H9 (cell line): ENCODE measurements around the gene M6PR. TPM values are rescaled to one million over a fixed set of nuclear protein-coding genes. Genes with fewer than 3 reads are reported as not detected.

ENCODE experiments used
- DNase-seq: peaks from one replicate; pipeline ENCODE4 v3.0.0-alpha.2; 2017
- H2AFZ ChIP-seq: one replicate; pipeline ENCODE4 v1.6.1; 2013; ENCODE audit warnings: mild to moderate bottlenecking, low read length, control low read depth, moderate library complexity
- H2AK5ac ChIP-seq: 2 replicates; pipeline ENCODE4 v1.6.1; 2013; ENCODE audit warnings: low read length, control low read depth, mixed read lengths; ENCODE audit not compliant: insufficient read length
- H2BK120ac ChIP-seq: one replicate; pipeline ENCODE4 v1.6.1; 2013; ENCODE audit warnings: low read depth, mild to moderate bottlenecking, low read length, control low read depth, inconsistent platforms; ENCODE audit not compliant: poor library complexity, severe bottlenecking
- H2BK12ac ChIP-seq: 2 replicates; pipeline ENCODE4 v1.6.1; 2013; ENCODE audit warnings: low read length, control low read depth, mixed read lengths, low read depth; ENCODE audit not compliant: insufficient read length
- H2BK15ac ChIP-seq: 2 replicates; pipeline ENCODE4 v1.6.1; 2013; ENCODE audit warnings: low read depth, low read length, control low read depth
- H2BK20ac ChIP-seq: one replicate; pipeline ENCODE4 v1.6.1; 2013; ENCODE audit warnings: low read depth, mild to moderate bottlenecking, low read length, control low read depth, inconsistent platforms; ENCODE audit not compliant: poor library complexity, severe bottlenecking
- H2BK5ac ChIP-seq: 2 replicates; pipeline ENCODE4 v1.6.1; 2013; ENCODE audit warnings: low read length, control low read depth, mixed read lengths; ENCODE audit not compliant: insufficient read length
- H3K14ac ChIP-seq: 2 replicates; pipeline ENCODE4 v1.6.1; 2013; ENCODE audit warnings: low read length, control low read depth; ENCODE audit not compliant: insufficient read depth
- H3K18ac ChIP-seq: 2 replicates; pipeline ENCODE4 v1.6.1; 2013; ENCODE audit warnings: low read depth, mild to moderate bottlenecking, mixed read lengths, low read length, control low read depth; ENCODE audit not compliant: insufficient read length
- H3K23ac ChIP-seq: 2 replicates; pipeline ENCODE4 v1.6.1; 2013; ENCODE audit warnings: low read length, control low read depth, mixed read lengths, low read depth; ENCODE audit not compliant: insufficient read length
- H3K23me2 ChIP-seq: 2 replicates; pipeline ENCODE4 v1.6.1; 2013; ENCODE audit warnings: low read depth, mild to moderate bottlenecking, mixed read lengths, low read length, control low read depth; ENCODE audit not compliant: insufficient read length, poor library complexity, severe bottlenecking
- H3K27ac ChIP-seq: 2 replicates; pipeline ENCODE4 v1.5.1; 2013; ENCODE audit warnings: low read length, control low read depth, mixed read lengths, low read depth; ENCODE audit not compliant: insufficient read length
- H3K27me3 ChIP-seq: 2 replicates; pipeline ENCODE4 v1.6.1; 2013; ENCODE audit warnings: low read length, control low read depth, inconsistent platforms; ENCODE audit not compliant: insufficient read depth
- H3K4ac ChIP-seq: 2 replicates; pipeline ENCODE4 v1.6.1; 2013; ENCODE audit warnings: low read depth, mild to moderate bottlenecking, control low read depth, inconsistent platforms, low read length, moderate library complexity
- H3K4me1 ChIP-seq: 2 replicates; pipeline ENCODE4 v1.6.1; 2013; ENCODE audit warnings: low read length, control low read depth, inconsistent platforms; ENCODE audit not compliant: insufficient read depth
- H3K4me2 ChIP-seq: 2 replicates; pipeline ENCODE4 v1.6.1; 2013; ENCODE audit warnings: low read length, control low read depth, mixed read lengths; ENCODE audit not compliant: insufficient read length, insufficient read depth
- H3K56ac ChIP-seq: 2 replicates; pipeline ENCODE4 v1.6.1; 2013; ENCODE audit warnings: low read depth, mild to moderate bottlenecking, mixed read lengths, low read length, control low read depth; ENCODE audit not compliant: insufficient read length
- H3K79me1 ChIP-seq: 2 replicates; pipeline ENCODE4 v1.6.1; 2013; ENCODE audit warnings: low read depth, mild to moderate bottlenecking, moderate library complexity, low read length, control low read depth, inconsistent platforms; ENCODE audit not compliant: insufficient read depth, poor library complexity, severe bottlenecking
- H3K79me2 ChIP-seq: 2 replicates; pipeline ENCODE4 v1.6.1; 2013; ENCODE audit warnings: low read length, control low read depth, inconsistent platforms; ENCODE audit not compliant: insufficient read depth
- H3K9ac ChIP-seq: 2 replicates; pipeline ENCODE4 v1.6.1; 2013; ENCODE audit warnings: low read length, control low read depth, mixed read lengths; ENCODE audit not compliant: insufficient read length; ENCODE audit errors: extremely low read depth
- H3K9me3 ChIP-seq: one replicate; pipeline ENCODE4 v1.6.1; 2013; ENCODE audit warnings: low read depth, low read length, inconsistent platforms; ENCODE audit not compliant: control insufficient read depth
- H3T11ph ChIP-seq: one replicate; pipeline ENCODE4 v1.6.1; 2013; ENCODE audit warnings: mild to moderate bottlenecking, low read length, control low read depth, inconsistent platforms
- H4K20me1 ChIP-seq: one replicate; pipeline ENCODE4 v1.6.1; 2013; ENCODE audit not compliant: control insufficient read depth, insufficient read length, insufficient read depth
- H4K5ac ChIP-seq: 2 replicates; pipeline ENCODE4 v1.6.1; 2013; ENCODE audit warnings: low read depth, mild to moderate bottlenecking, mixed read lengths, low read length, control low read depth; ENCODE audit not compliant: insufficient read length
- H4K8ac ChIP-seq: replicated peaks from 2 replicates; pipeline ENCODE4 v1.6.1; 2013; ENCODE audit warnings: low read length, control low read depth, mixed read lengths, low read depth; ENCODE audit not compliant: insufficient read length
- H4K91ac ChIP-seq: 2 replicates; pipeline ENCODE4 v1.6.1; 2013; ENCODE audit warnings: low read depth, mild to moderate bottlenecking, moderate library complexity, mixed read lengths, low read length, control low read depth; ENCODE audit not compliant: insufficient read length
- H3K27ac Mint-ChIP-seq, 3 experiments: 2 replicates in 2 of 3; 3 replicates in 1 of 3; pipeline ENCODE4 v1.8.0; 2020 to 2021; ENCODE audit warnings: mixed read lengths in 3 of 3, mild to moderate bottlenecking in 1 of 3, moderate library complexity in 1 of 3
- H3K27me3 Mint-ChIP-seq: 2 replicates; pipeline ENCODE4 v1.8.0; 2021; ENCODE audit warnings: low read depth, mild to moderate bottlenecking, moderate library complexity, mixed read lengths
- H3K36me3 Mint-ChIP-seq, 3 experiments: 2 replicates in 2 of 3; 3 replicates in 1 of 3; pipeline ENCODE4 v1.8.0; 2020 to 2021; ENCODE audit warnings: low read depth in 3 of 3, mixed read lengths in 3 of 3; ENCODE audit not compliant: insufficient read depth in 1 of 3
- H3K4me1 Mint-ChIP-seq, 2 experiments: 2 replicates each; pipeline ENCODE4 v1.8.0; 2020; ENCODE audit warnings: mixed read lengths in 2 of 2
- H3K4me3 Mint-ChIP-seq, 2 experiments: 2 replicates in 1 of 2; 3 replicates in 1 of 2; pipeline ENCODE4 v1.8.0; 2020 to 2021; ENCODE audit warnings: mild to moderate bottlenecking in 2 of 2, mixed read lengths in 2 of 2, moderate library complexity in 1 of 2
- H3K9me3 Mint-ChIP-seq, 2 experiments: 2 replicates in 1 of 2; 3 replicates in 1 of 2; pipeline ENCODE4 v1.8.0; 2020; ENCODE audit warnings: mild to moderate bottlenecking in 2 of 2, mixed read lengths in 2 of 2, moderate library complexity in 1 of 2
- CTCF ChIP-seq: fragments of 200-600 bp; sonication (generic); conservative IDR thresholded peaks from 3 replicates; pipeline ENCODE4 v1.8.0; 2021; ENCODE audit warnings: antibody characterized with exemption, mild to moderate bottlenecking
- WGBS: extraction: QIAGEN DNeasy Blood & Tissue Kit; methylation state at CpG from one replicate; pipeline ENCODE4 v1.1.7; 2013; ENCODE audit warnings: missing lambda C conversion rate, low lambda C conversion rate, mixed read lengths; ENCODE audit not compliant: insufficient read length; ENCODE audit errors: extremely low coverage; 5-methylcytosine and 5-hydroxymethylcytosine counted together
- total RNA-seq: library from RNA; stranded (reverse); gene quantifications from 2 replicates; pipeline ENCODE4 v1.2.1, GENCODE V29; 2021

M6PR gene
- total RNA-seq, 1 experiment from 2014 or later = 163 TPM

DNA sequence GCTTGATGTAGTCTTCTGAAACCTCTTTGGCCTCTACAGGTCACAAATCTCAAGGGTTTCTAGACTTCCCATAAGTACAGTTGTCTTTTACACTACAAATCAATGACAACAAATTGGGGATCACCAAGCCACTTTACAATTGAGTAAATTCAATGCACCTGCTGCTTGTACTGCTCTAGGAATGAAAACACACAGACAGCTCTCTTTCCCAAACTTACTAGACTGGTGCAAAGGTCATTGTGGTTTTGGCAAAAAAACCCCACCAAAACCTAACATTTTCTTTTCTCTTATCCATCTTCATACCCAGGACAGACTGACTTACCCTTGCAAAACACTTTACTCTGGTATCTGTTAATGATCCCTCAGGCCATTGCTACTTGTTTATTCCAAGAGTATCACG, 2.7 kb downstream of the M6PR start:
- Mint-ChIP-seq H3K27me3 (no peaks in the 10 kb centered on the region; the same call in none of the 2 replicates), H3K4me3 (peak overlapping the region; percentile 5 to 38; a peak in 2 of 5 replicates), H3K36me3 (peaks cover 5 to 53% (median 43%) of the 10 kb centered on the region in 3 experiments; a peak in 6 of 7 replicates), H3K27ac (no peak overlapping the region), H3K4me1 (peaks cover 16 to 28% of the 10 kb centered on the region in 2 experiments), H3K9me3 (no peaks in the 10 kb centered on the region; a peak in 2 of 5 replicates)
- H3T11ph ChIP-seq = no peak overlapping the region
- H2BK20ac ChIP-seq = no peak overlapping the region
- H4K8ac ChIP-seq = no peak overlapping the region
- H4K20me1 ChIP-seq = no peaks in the 10 kb centered on the region
- no peak overlapping the region for H3K9ac ChIP-seq
- H3K23me2 ChIP-seq = peaks cover 14% of the 10 kb centered on the region
- no peak overlapping the region for H2AK5ac ChIP-seq
- TF ChIP-seq CTCF = no peak
- no peak overlapping the region for H2BK5ac ChIP-seq
- H3K14ac ChIP-seq = no peak overlapping the region
- H3K79me2 ChIP-seq = peaks cover 14% of the 10 kb centered on the region
- no peak overlapping the region for H2BK120ac ChIP-seq
- no peak overlapping the region for H3K23ac ChIP-seq
- H3K9me3 ChIP-seq = no peaks in the 10 kb centered on the region
- H2BK12ac ChIP-seq = no peak overlapping the region
- H3K18ac ChIP-seq = no peak overlapping the region
- H4K5ac ChIP-seq = no peak overlapping the region
- H2BK15ac ChIP-seq = no peak overlapping the region
- DNase-seq = no peak
- H4K91ac ChIP-seq = no peak overlapping the region
- H3K56ac ChIP-seq = no peak overlapping the region
- no peaks in the 10 kb centered on the region for H3K27me3 ChIP-seq
- H3K27ac ChIP-seq = no peak overlapping the region
- H3K4me2 ChIP-seq = no peak overlapping the region
- H3K4me1 ChIP-seq = no peaks in the 10 kb centered on the region
- no peak overlapping the region for H2AFZ ChIP-seq
- no peak overlapping the region for H3K4ac ChIP-seq
- peaks cover 5% of the 10 kb centered on the region for H3K79me1 ChIP-seq
- WGBS = no CpG with 5 or more reads among the region's 1 CpG
